ENCODE data around the gene AADAT. TPM values are rescaled to one million over a fixed set of nuclear protein-coding genes. Genes with fewer than 3 reads are reported as not detected.
A peak's percentile ranks its signal among the peaks of the same experiment; 100 is the strongest.
"Not testable (repeated sequence)": the region's sequence is repeated elsewhere in the genome, so short reads cannot be mapped to it uniquely, and the experiment has no call there.

The AADAT gene
- 10.9 and 13.3 TPM in 2 replicates for total RNA-seq (2014; rRNA removed; shearing (Covaris generic))

DNA sequence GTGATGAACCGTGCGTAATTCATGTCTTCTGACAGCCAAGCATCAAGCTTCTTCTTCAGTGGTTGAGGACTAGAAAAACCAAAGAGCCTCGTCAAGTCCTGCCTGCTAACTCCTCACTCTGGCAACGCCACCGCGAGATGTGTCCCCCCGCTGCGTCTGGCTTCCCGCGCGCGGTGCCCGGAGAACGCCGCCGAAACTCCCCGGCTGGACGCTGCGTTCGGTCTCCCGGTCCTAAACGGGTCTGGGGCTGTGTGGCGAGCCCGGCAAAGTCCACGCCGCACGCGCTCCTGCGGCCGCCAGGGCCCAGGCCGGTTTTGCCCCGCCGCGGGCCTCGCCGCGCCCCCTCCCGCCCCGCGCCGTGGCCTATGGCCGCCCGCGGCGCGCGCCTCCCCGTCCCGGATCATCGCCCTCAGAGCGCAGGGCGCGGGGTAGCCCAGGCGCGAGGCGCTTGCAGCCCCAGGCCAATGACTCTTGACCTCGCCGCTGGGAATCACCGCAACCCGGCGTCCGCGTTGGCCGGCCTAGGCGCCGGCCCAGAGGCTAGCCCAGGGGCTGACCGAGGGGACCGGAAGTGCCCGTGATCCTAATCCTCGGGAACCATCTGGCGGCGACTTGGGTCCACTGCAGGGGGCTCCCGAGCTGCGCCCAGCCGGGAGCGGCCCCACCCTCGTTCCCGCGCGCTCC lies at the start of gene AADAT:
AADAT (minus strand) TSS at position 289 of the 684 bp plus-strand sequence; CDS start at position 23, 266 bp downstream.
- peak within 1 kb of the TSS; percentile 82 for H3K27ac ChIP-seq
- no peaks in the 10 kb centered on the region for H3K4me1 ChIP-seq
- H3K9me3 ChIP-seq (replicated peaks): no peaks in the 10 kb centered on the region
- peak; percentile 82 to 90 for DNase-seq
- H3K4me3 ChIP-seq: peak within 1 kb of the TSS; percentile 91
- peaks cover 8% of the 10 kb centered on the region for H3K36me3 ChIP-seq
- no peaks in the 10 kb centered on the region for H3K27me3 ChIP-seq

DNA sequence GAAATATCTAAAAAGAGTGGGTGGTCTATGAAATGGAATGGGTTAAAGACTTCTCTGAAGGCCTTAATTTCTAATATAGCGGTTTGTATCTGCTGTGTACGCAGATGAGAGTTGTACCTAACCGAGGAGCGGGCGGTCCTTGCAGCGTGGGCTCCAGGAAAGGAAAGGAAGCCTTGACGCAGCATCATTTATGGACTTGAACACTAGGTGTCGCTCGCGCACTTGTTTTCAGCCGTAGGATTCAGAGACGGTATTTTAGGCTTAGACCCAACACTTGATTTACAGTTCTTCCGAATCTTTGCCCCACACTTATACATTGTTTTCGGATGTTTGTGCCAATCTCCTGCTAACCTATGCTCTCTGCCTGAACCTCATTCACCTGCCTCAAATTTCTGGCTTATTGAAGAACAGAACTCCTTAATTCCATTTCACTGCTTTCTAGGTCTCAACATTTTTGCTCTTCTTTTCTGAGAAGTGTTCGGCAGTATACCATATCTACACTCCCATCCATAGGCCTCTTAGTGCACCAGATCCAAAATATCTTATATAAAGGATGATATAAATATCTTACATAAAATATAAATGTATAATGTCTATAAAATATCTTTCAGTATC lies 48.9 kb upstream of the AADAT start:
- DNase-seq: peak; percentile 51 to 83
- Histone ChIP-seq H3K4me1 (peaks cover 13% of the 10 kb centered on the region; the same call in 1 of the 2 replicates), H3K27me3 (no peaks in the 10 kb centered on the region), H3K36me3 (no peaks in the 10 kb centered on the region), H3K9me3 (replicated peaks) (0 out of 2 replicates have a peak, but pooled peaks cover 4% of the 10 kb centered on the region), H3K27ac (no peak overlapping the region), H3K4me3 (no peak overlapping the region)

DNA sequence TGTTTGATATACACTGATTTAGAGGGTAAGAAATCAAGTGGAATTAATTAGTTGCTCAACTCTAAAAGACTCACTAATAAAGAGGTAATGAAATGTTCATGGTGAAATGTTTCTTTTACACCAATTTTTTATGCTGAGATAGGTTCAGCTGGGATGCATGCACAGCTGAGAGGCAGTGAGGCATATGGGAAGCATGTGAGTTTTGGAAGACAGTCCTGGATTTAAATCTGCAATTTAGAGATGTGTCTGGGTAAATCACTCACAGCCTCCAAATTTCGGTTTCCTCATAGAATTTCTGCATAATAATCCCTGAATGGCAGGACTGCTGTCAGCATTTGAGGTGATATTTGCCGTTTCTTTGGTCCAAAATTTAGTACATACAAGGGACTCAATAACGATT lies 48.2 kb upstream of the AADAT start:
- Histone ChIP-seq H3K36me3 (no peaks in the 10 kb centered on the region), H3K4me1 (peaks cover 13% of the 10 kb centered on the region; the same call in 1 of the 2 replicates), H3K27me3 (no peaks in the 10 kb centered on the region), H3K9me3 (replicated peaks) (0 out of 2 replicates have a peak, but pooled peaks cover 5% of the 10 kb centered on the region), H3K27ac (no peak overlapping the region), H3K4me3 (no peak overlapping the region)
- DNase-seq: no peak

- Histone ChIP-seq H3K27me3 (no peaks in the 10 kb centered on the region), H3K36me3 (no peaks in the 10 kb centered on the region), H3K4me1 (peaks cover 13% of the 10 kb centered on the region; the same call in 1 of the 2 replicates), H3K4me3 (no peak overlapping the region), H3K27ac (no peak overlapping the region), H3K9me3 (replicated peaks) (0 out of 2 replicates have a peak, but pooled peaks cover 5% of the 10 kb centered on the region)
- no peak for DNase-seq
Measured at GRCh38 chr4:170137466-170137865, 47.7 kb upstream of the AADAT start.

DNA sequence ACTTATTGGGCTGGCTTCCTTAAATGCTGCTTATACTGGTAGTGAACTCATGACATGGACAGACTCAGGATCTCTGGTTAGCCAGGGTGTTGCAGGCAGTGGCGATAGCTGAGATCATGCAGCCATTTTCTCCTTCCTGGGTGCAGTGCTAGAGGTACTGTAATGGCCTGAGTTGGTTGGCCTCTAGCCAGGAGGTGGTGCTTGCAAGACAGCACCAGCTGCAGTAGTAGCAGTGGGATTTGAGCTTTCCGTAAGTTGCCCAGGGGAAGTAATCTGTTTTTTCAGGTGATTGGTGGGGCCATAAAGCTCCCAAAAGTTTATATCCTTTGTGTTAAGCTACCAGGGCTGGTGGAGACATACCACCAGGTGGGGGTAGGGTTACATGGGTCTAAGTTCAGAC lies 45.1 kb upstream of the AADAT start:
- no peaks in the 10 kb centered on the region for H3K36me3 ChIP-seq
- no peak overlapping the region for H3K4me3 ChIP-seq
- H3K9me3 ChIP-seq (replicated peaks): 0 out of 2 replicates have a peak, but pooled peaks cover 5% of the 10 kb centered on the region
- DNase-seq: peak; percentile 83 to 85
- peak overlapping the region; percentile 9 for H3K27ac ChIP-seq
- no peaks in the 10 kb centered on the region for H3K27me3 ChIP-seq
- peaks cover 10% of the 10 kb centered on the region; the same call in 1 of the 2 replicates for H3K4me1 ChIP-seq

DNA sequence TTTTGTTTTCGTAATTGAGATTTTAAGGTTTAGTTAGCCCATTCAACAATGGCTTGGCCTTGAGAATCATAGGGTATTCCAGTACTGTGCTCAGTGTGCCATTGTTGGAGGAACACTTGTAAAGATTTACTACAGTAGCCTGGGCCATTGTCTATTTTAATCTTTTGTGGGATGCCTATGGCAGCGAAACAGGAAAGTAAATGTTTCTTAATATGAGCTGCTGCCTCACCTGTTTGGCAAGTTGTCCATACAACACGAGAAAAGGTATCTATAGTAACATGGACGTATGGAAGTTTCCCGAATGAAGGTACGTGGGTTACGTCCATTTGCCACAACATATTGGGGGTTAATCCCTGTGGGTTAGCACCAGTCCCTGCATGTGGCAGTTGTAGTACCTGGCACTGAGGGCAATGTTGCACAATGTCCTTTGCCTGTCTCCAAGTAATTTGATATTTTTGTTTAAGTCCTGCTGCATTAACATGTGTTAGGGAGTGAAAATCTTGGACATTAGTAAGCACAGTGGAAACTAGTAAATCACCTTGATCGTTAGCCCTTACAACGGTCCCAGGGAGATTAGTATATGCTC lies 38.6 kb upstream of the AADAT start:
- H3K4me3 ChIP-seq: no peak overlapping the region
- H3K9me3 ChIP-seq (replicated peaks): no peaks in the 10 kb centered on the region
- no peaks in the 10 kb centered on the region for H3K4me1 ChIP-seq
- H3K27me3 ChIP-seq: no peaks in the 10 kb centered on the region
- no peaks in the 10 kb centered on the region for H3K36me3 ChIP-seq
- DNase-seq: no peak
- no peak overlapping the region for H3K27ac ChIP-seq

DNA sequence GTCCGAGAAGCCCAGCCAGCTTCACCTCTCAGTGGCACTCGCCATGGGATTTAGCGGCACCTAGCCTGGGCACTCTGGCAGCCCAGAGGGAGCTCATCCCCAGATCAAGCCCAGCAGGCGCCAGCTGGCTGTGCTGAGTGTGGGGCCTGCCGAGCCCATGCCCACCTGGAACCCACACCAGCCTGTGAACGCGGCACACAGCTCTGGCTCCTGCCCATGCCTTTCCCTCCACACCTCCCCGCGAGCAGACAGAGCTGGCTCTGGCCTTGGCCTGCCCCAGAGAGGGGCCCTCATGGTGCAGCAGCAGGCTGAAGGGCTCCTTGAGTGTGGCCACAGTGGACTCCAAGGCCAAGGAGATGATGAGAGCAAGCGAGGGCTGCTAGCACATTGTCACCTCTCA lies 38.0 kb upstream of the AADAT start:
- H3K9me3 ChIP-seq (replicated peaks): no peaks in the 10 kb centered on the region
- H3K27me3 ChIP-seq: no peaks in the 10 kb centered on the region
- H3K4me3 ChIP-seq: no peak overlapping the region
- no peak overlapping the region for H3K27ac ChIP-seq
- no peaks in the 10 kb centered on the region for H3K36me3 ChIP-seq
- H3K4me1 ChIP-seq: no peaks in the 10 kb centered on the region
- DNase-seq: no peak

- no peaks in the 10 kb centered on the region for H3K9me3 ChIP-seq (replicated peaks)
- H3K27ac ChIP-seq: no peak overlapping the region
- DNase-seq: no peak
Measured at GRCh38 chr4:170124406-170124805, 34.6 kb upstream of the AADAT start.

DNA sequence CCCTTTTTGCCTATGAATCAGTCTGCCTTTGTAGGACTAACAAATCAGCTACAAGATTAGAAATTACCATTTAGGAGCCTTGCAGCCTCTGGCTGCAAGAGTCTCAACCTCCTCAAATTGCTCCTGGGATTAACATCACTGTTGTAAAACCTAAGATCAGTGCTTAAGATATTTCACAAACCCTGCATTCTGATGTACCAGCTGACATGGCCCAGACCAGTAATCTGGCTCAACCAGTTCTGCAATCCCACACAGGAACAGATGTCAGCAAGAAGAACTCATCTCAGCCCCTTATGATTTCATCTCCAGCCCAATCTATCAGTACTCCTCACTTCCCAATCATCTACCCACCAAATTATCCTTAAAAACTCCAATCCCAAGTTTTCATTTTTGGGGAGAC lies 32.5 kb upstream of the AADAT start:
- H3K4me3 ChIP-seq: no peak overlapping the region
- H3K36me3 ChIP-seq: no peaks in the 10 kb centered on the region
- DNase-seq: no peak
- H3K27ac ChIP-seq: no peak overlapping the region
- no peaks in the 10 kb centered on the region for H3K27me3 ChIP-seq
- H3K9me3 ChIP-seq (replicated peaks): no peaks in the 10 kb centered on the region
- no peaks in the 10 kb centered on the region for H3K4me1 ChIP-seq

More at GRCh38 chr4:170124406-170124805, 34.6 kb upstream of the AADAT start:
- no peaks in the 10 kb centered on the region for H3K36me3 ChIP-seq
- H3K27me3 ChIP-seq: no peaks in the 10 kb centered on the region
- H3K4me1 ChIP-seq: no peaks in the 10 kb centered on the region
- H3K4me3 ChIP-seq: no peak overlapping the region

GRCh38 chr4:170114636-170115035 lies 24.9 kb upstream of the AADAT start:
- Histone ChIP-seq H3K4me3 (no peak overlapping the region), H3K9me3 (replicated peaks) (no peaks in the 10 kb centered on the region), H3K4me1 (no peaks in the 10 kb centered on the region), H3K27me3 (no peaks in the 10 kb centered on the region), H3K27ac (no peak overlapping the region), H3K36me3 (no peaks in the 10 kb centered on the region)
- no peak for DNase-seq

DNA sequence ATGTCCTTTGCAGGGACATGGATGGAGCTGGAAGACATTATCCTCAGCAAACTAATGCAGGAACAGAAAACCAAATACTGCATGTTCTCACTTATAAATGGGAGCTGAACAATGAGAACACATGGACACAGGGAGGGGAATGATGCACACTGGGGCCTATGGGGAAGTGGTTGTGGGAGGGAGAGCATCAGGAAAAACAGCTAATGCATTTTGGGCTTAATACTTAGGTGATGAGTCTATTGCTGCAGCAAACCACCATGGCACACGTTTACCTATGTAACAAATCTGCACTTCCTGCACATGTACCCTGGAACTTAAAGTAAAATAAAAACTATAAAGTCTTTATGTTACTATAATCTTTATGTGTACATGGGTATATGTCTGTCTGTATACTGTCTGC lies 24.4 kb upstream of the AADAT start:
- not testable (repeated sequence) for H3K9me3 ChIP-seq (replicated peaks); H3K36me3 ChIP-seq; H3K4me3 ChIP-seq; H3K4me1 ChIP-seq; DNase-seq; H3K27ac ChIP-seq; H3K27me3 ChIP-seq

DNA sequence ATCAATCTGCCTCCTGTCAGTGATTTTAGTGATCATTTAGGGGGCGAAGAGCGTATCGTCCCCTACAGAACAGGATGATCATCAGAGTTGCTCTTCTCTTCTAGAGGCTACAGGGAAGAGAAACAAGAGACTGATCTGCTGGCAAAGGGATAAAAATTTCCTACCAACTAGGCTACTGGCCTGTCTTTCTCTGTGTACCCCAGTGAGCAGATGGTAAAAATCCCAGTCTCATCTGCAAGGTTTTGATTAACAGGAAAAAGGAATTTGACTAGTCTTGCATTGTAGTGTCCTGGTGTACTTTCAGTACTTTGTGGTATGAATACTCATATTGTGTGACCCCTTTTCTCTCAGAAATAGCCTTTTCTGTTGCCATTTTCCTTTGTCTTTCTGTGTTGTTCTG lies 21.8 kb upstream of the AADAT start:
- no peak overlapping the region for H3K27ac ChIP-seq
- H3K4me1 ChIP-seq: no peaks in the 10 kb centered on the region
- no peaks in the 10 kb centered on the region for H3K27me3 ChIP-seq
- DNase-seq: no peak
- no peak overlapping the region for H3K4me3 ChIP-seq
- H3K36me3 ChIP-seq: no peaks in the 10 kb centered on the region
- H3K9me3 ChIP-seq (replicated peaks): no peaks in the 10 kb centered on the region

GRCh38 chr4:170111085-170111484 lies 21.3 kb upstream of the AADAT start:
- no peaks in the 10 kb centered on the region for H3K27me3 ChIP-seq
- no peak overlapping the region for H3K4me3 ChIP-seq
- H3K4me1 ChIP-seq: no peaks in the 10 kb centered on the region
- no peak for DNase-seq
- H3K27ac ChIP-seq: no peak overlapping the region
- no peaks in the 10 kb centered on the region for H3K36me3 ChIP-seq
- H3K9me3 ChIP-seq (replicated peaks): no peaks in the 10 kb centered on the region

GRCh38 chr4:170110285-170110672 lies 20.5 kb upstream of the AADAT start:
- H3K9me3 ChIP-seq (replicated peaks): no peaks in the 10 kb centered on the region
- DNase-seq: no peak
- H3K27ac ChIP-seq: no peak overlapping the region
- H3K36me3 ChIP-seq: no peaks in the 10 kb centered on the region
- no peaks in the 10 kb centered on the region for H3K4me1 ChIP-seq
- no peaks in the 10 kb centered on the region for H3K27me3 ChIP-seq
- no peak overlapping the region for H3K4me3 ChIP-seq

- Histone ChIP-seq H3K36me3 (no peaks in the 10 kb centered on the region), H3K4me3 (no peak overlapping the region), H3K4me1 (no peaks in the 10 kb centered on the region), H3K27me3 (no peaks in the 10 kb centered on the region), H3K27ac (no peak overlapping the region), H3K9me3 (replicated peaks) (no peaks in the 10 kb centered on the region)
- DNase-seq: no peak
Measured at GRCh38 chr4:170109586-170110284, 20.0 kb upstream of the AADAT start.

Measured in SJCRH30 (cell line).